Measurements from ENCODE around the gene BPTF.
"Not testable (repeated sequence)": the region's sequence is repeated elsewhere in the genome, so short reads cannot be mapped to it uniquely, and the experiment has no call there.

Gene BPTF

GRCh38 chr17:67902511-67903231 lies 77.4 kb downstream of the BPTF start:
- H3K27me3 ChIP-seq (ENCODE audit: insufficient read depth, low read length, poor library complexity) = no peaks in the 10 kb centered on the region
- H3K36me3 ChIP-seq (ENCODE audit: control insufficient read depth, insufficient read depth, low read length) = no peaks in the 10 kb centered on the region
- no peaks in the 10 kb centered on the region for H3K79me2 ChIP-seq (ENCODE audit: control insufficient read depth, insufficient read depth, low read length)
- no peak overlapping the region for H3K23ac ChIP-seq (ENCODE audit: low read length)
- no peak overlapping the region for H4K5ac ChIP-seq (ENCODE audit: low read length)
- no peaks in the 10 kb centered on the region for H3K79me1 ChIP-seq (ENCODE audit: low read length)
- no peak overlapping the region for H2BK120ac ChIP-seq (ENCODE audit: low read depth, low read length)
- no peak overlapping the region for H3K4me2 ChIP-seq (ENCODE audit: low read length)
- H3K18ac ChIP-seq (ENCODE audit: low read length) = no peak overlapping the region
- H2BK5ac ChIP-seq (ENCODE audit: low read length) = no peak overlapping the region
- H3K27ac ChIP-seq (ENCODE audit: low read depth, low read length) = no peak overlapping the region
- H3K9ac ChIP-seq (ENCODE audit: low read length) = no peak overlapping the region
- no peak overlapping the region for H3K4ac ChIP-seq (ENCODE audit: low read depth, low read length)
- H4K8ac ChIP-seq (ENCODE audit: low read depth, low read length) = no peak overlapping the region
- WGBS (ENCODE audit: extremely low coverage, insufficient coverage, low lambda C conversion rate) = no CpG with 5 or more reads among the region's 12 CpGs
- DNase-seq = no peak
- H2AK5ac ChIP-seq (ENCODE audit: low read length) = no peak overlapping the region
- H3K56ac ChIP-seq (ENCODE audit: low read length) = no peak overlapping the region
- no peak overlapping the region for H2BK15ac ChIP-seq (replicated peaks; ENCODE audit: low read depth)
- H3K4me3 ChIP-seq (ENCODE audit: low read length) = no peak overlapping the region
- H3K4me1 ChIP-seq (ENCODE audit: control insufficient read depth, low read depth, low read length) = no peaks in the 10 kb centered on the region

DNA sequence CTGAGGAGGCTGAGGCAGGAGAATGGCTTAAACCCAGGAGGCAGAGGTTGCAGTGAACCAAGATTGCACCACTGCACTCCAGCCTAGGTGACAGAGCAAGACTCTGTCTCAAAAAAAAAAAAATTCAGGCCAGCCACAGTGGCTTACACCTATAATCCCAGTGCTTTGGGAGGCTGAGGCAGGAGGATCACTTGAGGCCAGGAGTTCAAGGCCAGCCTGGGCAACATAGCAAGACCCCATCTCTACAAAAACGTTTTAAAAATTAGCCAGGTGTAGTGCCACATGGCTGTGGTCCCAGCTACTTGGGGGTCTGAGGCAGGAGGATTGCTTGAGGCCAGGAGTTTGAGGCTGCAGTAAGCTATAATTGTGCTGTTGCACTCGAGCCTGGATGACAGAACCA lies 80.0 kb downstream of the BPTF start:
- H3K36me3 ChIP-seq (ENCODE audit: control insufficient read depth, insufficient read depth, low read length) = not testable (repeated sequence)

DNA sequence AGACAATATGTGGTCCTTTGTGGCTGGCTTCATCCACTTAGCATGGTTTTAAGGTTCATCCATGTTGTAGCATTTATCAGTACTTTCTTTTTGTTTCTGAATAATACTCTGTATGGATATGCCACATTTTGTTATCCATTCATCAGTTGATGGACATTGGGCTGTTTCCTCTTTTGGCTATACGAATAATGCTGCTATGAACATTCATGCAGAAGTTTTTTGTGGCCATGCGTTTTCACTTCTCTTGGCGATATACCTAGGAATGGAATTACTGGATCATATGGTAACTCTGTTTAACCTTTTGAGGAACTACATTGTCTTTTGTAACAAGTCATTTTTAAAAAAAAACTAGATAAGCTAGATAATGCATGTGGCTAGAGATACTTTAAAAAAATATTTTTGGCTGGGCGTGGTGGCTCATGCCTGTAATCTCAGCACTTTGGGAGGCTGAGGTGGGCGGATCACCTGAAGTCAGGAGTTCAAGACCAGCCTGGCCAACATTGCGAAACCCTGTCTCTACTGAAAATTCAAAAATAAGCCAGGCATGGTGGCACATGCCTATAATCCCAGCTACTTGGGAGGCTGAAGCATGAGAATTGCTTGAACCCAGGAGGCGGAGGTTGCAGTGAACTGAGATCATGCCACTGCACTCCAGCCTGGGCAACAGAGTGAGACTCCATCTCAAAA lies 85.0 kb downstream of the BPTF start:
- DNase-seq; H4K8ac ChIP-seq (ENCODE audit: low read depth, low read length); H2BK120ac ChIP-seq (ENCODE audit: low read depth, low read length); H2BK5ac ChIP-seq (ENCODE audit: low read length); H3K4me1 ChIP-seq (ENCODE audit: control insufficient read depth, low read depth, low read length); H3K4ac ChIP-seq (ENCODE audit: low read depth, low read length); H3K23ac ChIP-seq (ENCODE audit: low read length); H3K9ac ChIP-seq (ENCODE audit: low read length); H3K79me1 ChIP-seq (ENCODE audit: low read length); H2AK5ac ChIP-seq (ENCODE audit: low read length); H3K36me3 ChIP-seq (ENCODE audit: control insufficient read depth, insufficient read depth, low read length); H3K27ac ChIP-seq (ENCODE audit: low read depth, low read length); H2BK15ac ChIP-seq (replicated peaks; ENCODE audit: low read depth); H4K5ac ChIP-seq (ENCODE audit: low read length); H3K56ac ChIP-seq (ENCODE audit: low read length); H3K79me2 ChIP-seq (ENCODE audit: control insufficient read depth, insufficient read depth, low read length); H3K18ac ChIP-seq (ENCODE audit: low read length); H3K27me3 ChIP-seq (ENCODE audit: insufficient read depth, low read length, poor library complexity); H3K4me3 ChIP-seq (ENCODE audit: low read length); H3K4me2 ChIP-seq (ENCODE audit: low read length): not testable (repeated sequence)
- WGBS (ENCODE audit: extremely low coverage, insufficient coverage, low lambda C conversion rate) = no CpG with 5 or more reads among the region's 7 CpGs

More for the DNA sequence above, 80.0 kb downstream of the BPTF start:
- not testable (repeated sequence) for DNase-seq; H3K79me2 ChIP-seq (ENCODE audit: control insufficient read depth, insufficient read depth, low read length); H2BK15ac ChIP-seq (replicated peaks; ENCODE audit: low read depth); H2BK5ac ChIP-seq (ENCODE audit: low read length); H3K4me3 ChIP-seq (ENCODE audit: low read length); H3K4ac ChIP-seq (ENCODE audit: low read depth, low read length); H3K4me2 ChIP-seq (ENCODE audit: low read length); H4K8ac ChIP-seq (ENCODE audit: low read depth, low read length); H3K27ac ChIP-seq (ENCODE audit: low read depth, low read length); H3K79me1 ChIP-seq (ENCODE audit: low read length); H3K18ac ChIP-seq (ENCODE audit: low read length); H3K4me1 ChIP-seq (ENCODE audit: control insufficient read depth, low read depth, low read length); H2BK120ac ChIP-seq (ENCODE audit: low read depth, low read length); H4K5ac ChIP-seq (ENCODE audit: low read length); H3K56ac ChIP-seq (ENCODE audit: low read length); H3K27me3 ChIP-seq (ENCODE audit: insufficient read depth, low read length, poor library complexity); H3K9ac ChIP-seq (ENCODE audit: low read length); H3K23ac ChIP-seq (ENCODE audit: low read length); H2AK5ac ChIP-seq (ENCODE audit: low read length)
- no CpG with 5 or more reads among the region's 2 CpGs for WGBS (ENCODE audit: extremely low coverage, insufficient coverage, low lambda C conversion rate)

- Histone ChIP-seq H4K8ac (ENCODE audit: low read depth, low read length) (no peak overlapping the region), H3K9ac (ENCODE audit: low read length) (no peak overlapping the region), H3K23ac (ENCODE audit: low read length) (no peak overlapping the region), H2AK5ac (ENCODE audit: low read length) (no peak overlapping the region), H3K36me3 (ENCODE audit: control insufficient read depth, insufficient read depth, low read length) (no peaks in the 10 kb centered on the region), H3K27ac (ENCODE audit: low read depth, low read length) (no peak overlapping the region), H3K27me3 (ENCODE audit: insufficient read depth, low read length, poor library complexity) (no peaks in the 10 kb centered on the region), H3K4me3 (ENCODE audit: low read length) (no peak overlapping the region), H3K18ac (ENCODE audit: low read length) (no peak overlapping the region), H3K4me1 (ENCODE audit: control insufficient read depth, low read depth, low read length) (no peaks in the 10 kb centered on the region), H2BK120ac (ENCODE audit: low read depth, low read length) (no peak overlapping the region), H2BK5ac (ENCODE audit: low read length) (no peak overlapping the region), H3K4me2 (ENCODE audit: low read length) (no peak overlapping the region), H4K5ac (ENCODE audit: low read length) (no peak overlapping the region), H3K56ac (ENCODE audit: low read length) (no peak overlapping the region), H3K79me1 (ENCODE audit: low read length) (peaks cover 9% of the 10 kb centered on the region), H3K4ac (ENCODE audit: low read depth, low read length) (no peak overlapping the region), H2BK15ac (replicated peaks; ENCODE audit: low read depth) (no peak overlapping the region), H3K79me2 (ENCODE audit: control insufficient read depth, insufficient read depth, low read length) (no peaks in the 10 kb centered on the region)
- no peak for DNase-seq
- WGBS (ENCODE audit: extremely low coverage, insufficient coverage, low lambda C conversion rate) = no CpG with 5 or more reads among the region's 10 CpGs
These were observed 85.9 kb downstream of the BPTF start for GRCh38 chr17:67911059-67911782.

DNA sequence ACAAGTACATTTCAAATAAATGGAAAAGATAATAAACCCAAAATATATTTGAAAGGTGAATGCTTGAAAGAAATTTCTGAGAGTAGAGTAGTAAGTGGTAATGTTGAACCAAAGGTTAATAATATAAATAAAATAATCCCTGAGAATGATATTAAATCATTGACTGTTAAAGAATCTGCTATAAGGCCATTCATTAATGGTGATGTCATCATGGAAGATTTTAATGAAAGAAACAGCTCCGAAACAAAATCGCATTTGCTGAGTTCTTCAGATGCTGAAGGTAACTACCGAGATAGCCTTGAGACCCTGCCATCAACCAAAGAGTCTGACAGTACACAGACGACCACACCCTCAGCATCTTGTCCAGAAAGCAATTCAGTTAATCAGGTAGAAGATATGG lies 86.8 kb downstream of the BPTF start:
- no peaks in the 10 kb centered on the region for H3K36me3 ChIP-seq (ENCODE audit: control insufficient read depth, insufficient read depth, low read length)
- WGBS (ENCODE audit: extremely low coverage, insufficient coverage, low lambda C conversion rate) = no CpG with 5 or more reads among the region's 4 CpGs
- no peak overlapping the region for H4K5ac ChIP-seq (ENCODE audit: low read length)

More for the DNA sequence above, 86.8 kb downstream of the BPTF start:
- H2BK15ac ChIP-seq (replicated peaks; ENCODE audit: low read depth) = no peak overlapping the region
- H3K4me2 ChIP-seq (ENCODE audit: low read length) = no peak overlapping the region
- no peak overlapping the region for H3K23ac ChIP-seq (ENCODE audit: low read length)
- no peak overlapping the region for H3K27ac ChIP-seq (ENCODE audit: low read depth, low read length)
- no peak overlapping the region for H2AK5ac ChIP-seq (ENCODE audit: low read length)
- H3K4me3 ChIP-seq (ENCODE audit: low read length) = no peak overlapping the region
- no peak overlapping the region for H4K8ac ChIP-seq (ENCODE audit: low read depth, low read length)
- H3K56ac ChIP-seq (ENCODE audit: low read length) = no peak overlapping the region
- no peaks in the 10 kb centered on the region for H3K79me2 ChIP-seq (ENCODE audit: control insufficient read depth, insufficient read depth, low read length)
- no peaks in the 10 kb centered on the region for H3K4me1 ChIP-seq (ENCODE audit: control insufficient read depth, low read depth, low read length)
- DNase-seq = no peak
- H3K79me1 ChIP-seq (ENCODE audit: low read length) = peaks cover 9% of the 10 kb centered on the region
- H2BK5ac ChIP-seq (ENCODE audit: low read length) = no peak overlapping the region
- H3K18ac ChIP-seq (ENCODE audit: low read length) = no peak overlapping the region
- H2BK120ac ChIP-seq (ENCODE audit: low read depth, low read length) = no peak overlapping the region
- H3K27me3 ChIP-seq (ENCODE audit: insufficient read depth, low read length, poor library complexity) = no peaks in the 10 kb centered on the region
- no peak overlapping the region for H3K9ac ChIP-seq (ENCODE audit: low read length)
- H3K4ac ChIP-seq (ENCODE audit: low read depth, low read length) = no peak overlapping the region
